ENCODE measurements around the gene KIF25.

- TF ChIP-seq CTCF (IDR thresholded peaks at IDR 0.05; ENCODE audit: low read depth, low read length, missing input control), result no peak
- TF ChIP-seq TAF1 (conservative IDR thresholded peaks at IDR 0.05), result no peak
- no peak for TF ChIP-seq RAD21 (IDR thresholded peaks at IDR 0.05)
- no peak for TF ChIP-seq JUND (IDR thresholded peaks at IDR 0.05)
- TF ChIP-seq REST (IDR thresholded peaks at IDR 0.05), result no peak
- TF ChIP-seq GABPA (IDR thresholded peaks at IDR 0.05 in 1 of 2, conservative IDR thresholded peaks at IDR 0.05 in 1 of 2), result no peak
- no peak for TF ChIP-seq SP1 (IDR thresholded peaks at IDR 0.05)
- no peak for TF ChIP-seq ZBTB33 (IDR thresholded peaks at IDR 0.05)
- TF ChIP-seq MAX (IDR thresholded peaks at IDR 0.05), result no peak
- TF ChIP-seq YY1 (IDR thresholded peaks at IDR 0.05), result no peak
- TF ChIP-seq ATF3 (IDR thresholded peaks at IDR 0.05), result no peak
- no peak for TF ChIP-seq RXRA (IDR thresholded peaks at IDR 0.05)
- no peak for TF ChIP-seq EGR1 (IDR thresholded peaks at IDR 0.05; ENCODE audit: low read depth in 2 of 2)
- no peak for TF ChIP-seq HNF4A (conservative IDR thresholded peaks at IDR 0.05)
Measured at GRCh38 chr6:167954151-167954550, 43.3 kb upstream of the KIF25 start.
